ENCODE measurements around the gene KRT2.

DNA sequence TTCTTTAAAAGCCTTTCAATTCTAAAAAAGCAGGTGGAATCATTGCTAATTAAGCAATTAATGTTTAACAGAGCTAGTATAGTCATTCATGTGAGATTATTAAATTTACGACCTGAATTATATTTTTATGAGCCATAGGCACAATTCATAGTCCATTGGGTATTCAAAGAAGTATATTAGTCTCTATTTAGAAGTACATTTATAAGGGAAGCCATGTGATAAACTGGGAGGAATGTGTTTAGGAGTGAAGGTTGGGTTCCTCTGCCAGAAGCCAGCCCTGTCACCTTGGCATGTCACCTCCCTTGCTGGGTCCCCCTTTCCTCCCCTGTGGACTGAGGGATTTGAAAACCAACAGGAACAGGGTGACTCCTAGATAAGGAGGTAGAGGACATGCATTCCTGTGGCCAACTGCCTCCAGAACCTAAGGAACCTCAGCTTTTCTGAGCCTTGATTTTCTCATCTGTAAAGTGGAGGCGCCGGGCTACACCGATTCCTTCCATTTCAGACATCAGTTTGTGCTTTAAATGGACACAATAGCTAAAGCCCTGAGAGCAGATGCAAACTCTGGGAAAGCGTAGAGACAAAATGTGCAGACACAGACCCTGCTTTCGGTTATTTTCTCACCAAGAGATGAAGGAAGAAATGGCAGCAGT, 5.4 kb upstream of the KRT2 start:
- TF ChIP-seq, protein P1, sequence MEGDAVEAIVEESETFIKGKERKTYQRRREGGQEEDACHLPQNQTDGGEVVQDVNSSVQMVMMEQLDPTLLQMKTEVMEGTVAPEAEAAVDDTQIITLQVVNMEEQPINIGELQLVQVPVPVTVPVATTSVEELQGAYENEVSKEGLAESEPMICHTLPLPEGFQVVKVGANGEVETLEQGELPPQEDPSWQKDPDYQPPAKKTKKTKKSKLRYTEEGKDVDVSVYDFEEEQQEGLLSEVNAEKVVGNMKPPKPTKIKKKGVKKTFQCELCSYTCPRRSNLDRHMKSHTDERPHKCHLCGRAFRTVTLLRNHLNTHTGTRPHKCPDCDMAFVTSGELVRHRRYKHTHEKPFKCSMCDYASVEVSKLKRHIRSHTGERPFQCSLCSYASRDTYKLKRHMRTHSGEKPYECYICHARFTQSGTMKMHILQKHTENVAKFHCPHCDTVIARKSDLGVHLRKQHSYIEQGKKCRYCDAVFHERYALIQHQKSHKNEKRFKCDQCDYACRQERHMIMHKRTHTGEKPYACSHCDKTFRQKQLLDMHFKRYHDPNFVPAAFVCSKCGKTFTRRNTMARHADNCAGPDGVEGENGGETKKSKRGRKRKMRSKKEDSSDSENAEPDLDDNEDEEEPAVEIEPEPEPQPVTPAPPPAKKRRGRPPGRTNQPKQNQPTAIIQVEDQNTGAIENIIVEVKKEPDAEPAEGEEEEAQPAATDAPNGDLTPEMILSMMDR (IDR thresholded peaks at IDR 0.05; ENCODE audit: insufficient read depth, low read depth, low read length), result no peak
- no peak for TF ChIP-seq EZH2 (IDR thresholded peaks at IDR 0.05; ENCODE audit: insufficient read depth, low read length)

Measured in astrocyte (in vitro differentiated cells and primary cell).